GM19351 (cell line): Measurements from ENCODE around the gene ETHE1.

Source experiments
- ATAC-seq: cut with Tn5 transposase; IDR thresholded peaks from one replicate; pipeline ENCODE4 v1.9.1; 2021; ENCODE audit warnings: mild to moderate bottlenecking, moderate library complexity; ENCODE audit not compliant: unreplicated experiment

Gene ETHE1

DNA sequence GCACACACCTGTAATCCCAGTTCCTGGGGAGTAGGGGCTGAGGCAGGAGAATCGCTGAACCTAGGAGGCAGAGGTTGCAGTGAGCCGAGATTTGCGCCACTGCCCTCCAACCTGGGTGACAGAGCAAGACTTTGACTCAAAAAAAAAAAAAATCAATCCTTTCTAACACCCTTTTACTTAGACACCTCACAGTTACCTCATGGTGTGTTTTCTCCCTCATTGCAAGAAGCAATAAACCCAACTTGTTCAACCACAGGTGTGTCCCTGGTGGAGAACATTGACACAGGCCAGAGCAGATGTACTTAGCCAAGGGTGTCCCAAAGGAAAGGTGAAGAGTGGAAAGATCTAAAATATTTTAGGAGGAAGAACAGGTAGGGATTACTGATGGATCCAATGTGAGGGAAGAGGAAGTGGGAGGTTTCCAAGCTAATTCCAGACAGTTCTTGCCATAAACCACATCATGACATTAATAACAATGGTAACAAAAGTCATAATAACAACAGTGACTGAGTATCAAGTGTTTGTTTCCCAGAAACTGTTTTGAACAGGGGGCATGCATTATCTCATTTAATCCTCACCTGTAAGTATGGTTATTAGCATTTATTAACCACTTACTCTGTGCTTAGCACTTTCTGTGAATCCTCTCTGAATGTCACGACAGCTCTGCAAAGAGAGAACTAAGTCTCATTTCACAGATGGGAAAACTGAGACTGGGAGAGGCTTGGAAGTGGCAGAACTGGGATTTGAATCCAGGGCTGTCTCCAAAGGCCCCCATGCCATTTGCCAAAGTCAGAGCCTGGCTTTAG, 58.4 kb downstream of the ETHE1 start:
- no peak for ATAC-seq

DNA sequence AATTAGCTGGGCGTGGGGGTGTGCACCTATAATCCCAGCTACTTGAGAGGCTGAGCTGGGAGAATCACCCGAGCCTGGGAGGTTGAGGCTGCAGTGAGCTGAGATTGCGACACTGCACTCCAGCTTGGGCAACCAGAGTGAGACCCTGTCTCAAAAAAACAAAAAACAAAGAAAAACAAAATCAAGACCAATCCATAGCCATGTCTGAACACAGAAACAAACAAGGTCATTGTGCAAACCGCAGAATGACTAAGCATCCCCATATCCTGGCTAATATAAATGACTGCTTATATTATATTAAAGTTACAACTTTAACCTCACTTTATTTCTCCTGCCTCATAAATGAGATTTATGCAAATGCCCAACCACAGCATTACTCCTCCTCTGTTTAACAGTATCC, 59.3 kb downstream of the ETHE1 start:
- ATAC-seq = no peak

- ATAC-seq = no peak
These were observed 59.7 kb downstream of the ETHE1 start for GRCh38 chr19:43467276-43467675.

GRCh38 chr19:43466793-43467192, 60.2 kb downstream of the ETHE1 start:
- ATAC-seq = no peak

- no peak for ATAC-seq
These were observed 61.4 kb downstream of the ETHE1 start, which contains the start of gene LYPD3 for GRCh38 chr19:43465468-43466120. LYPD3 (minus strand) TSS chr19:43465608; CDS start chr19:43465571, 37 bp downstream.

DNA sequence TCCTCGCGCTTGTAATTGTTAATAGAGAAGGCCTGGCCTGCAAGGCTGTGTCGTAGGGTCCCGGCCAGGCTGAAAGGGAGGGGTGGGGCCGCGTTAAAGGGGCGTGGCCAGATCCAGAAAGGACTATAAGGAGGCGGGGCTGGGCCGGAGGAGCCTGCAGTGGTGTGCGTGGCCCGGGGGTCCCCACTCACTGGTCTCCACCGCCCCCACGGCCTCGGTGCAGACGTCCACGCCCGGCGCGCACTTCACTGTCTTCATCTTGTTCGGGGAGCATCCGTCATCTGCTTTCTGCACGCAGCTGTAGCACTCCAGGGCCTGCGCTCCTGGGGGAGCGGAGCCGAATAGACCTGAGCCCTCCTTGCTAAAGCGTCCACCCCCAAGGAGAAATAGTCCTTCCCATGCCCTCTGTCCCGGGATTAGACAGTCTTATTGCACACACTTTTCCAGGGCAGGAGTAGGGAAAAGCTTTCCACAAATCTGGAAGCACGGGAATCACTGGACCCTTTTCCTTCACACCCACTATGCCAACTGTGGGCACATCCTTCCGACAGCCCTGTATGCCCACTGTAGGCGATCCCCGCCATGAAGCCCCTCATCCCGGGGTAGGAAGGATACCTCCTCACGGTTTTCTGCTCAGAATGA, 62.7 kb downstream of the ETHE1 start:
- ATAC-seq = peak; percentile 40

GRCh38 chr19:43463381-43464133, 63.4 kb downstream of the ETHE1 start:
- ATAC-seq = peak; percentile 83

DNA sequence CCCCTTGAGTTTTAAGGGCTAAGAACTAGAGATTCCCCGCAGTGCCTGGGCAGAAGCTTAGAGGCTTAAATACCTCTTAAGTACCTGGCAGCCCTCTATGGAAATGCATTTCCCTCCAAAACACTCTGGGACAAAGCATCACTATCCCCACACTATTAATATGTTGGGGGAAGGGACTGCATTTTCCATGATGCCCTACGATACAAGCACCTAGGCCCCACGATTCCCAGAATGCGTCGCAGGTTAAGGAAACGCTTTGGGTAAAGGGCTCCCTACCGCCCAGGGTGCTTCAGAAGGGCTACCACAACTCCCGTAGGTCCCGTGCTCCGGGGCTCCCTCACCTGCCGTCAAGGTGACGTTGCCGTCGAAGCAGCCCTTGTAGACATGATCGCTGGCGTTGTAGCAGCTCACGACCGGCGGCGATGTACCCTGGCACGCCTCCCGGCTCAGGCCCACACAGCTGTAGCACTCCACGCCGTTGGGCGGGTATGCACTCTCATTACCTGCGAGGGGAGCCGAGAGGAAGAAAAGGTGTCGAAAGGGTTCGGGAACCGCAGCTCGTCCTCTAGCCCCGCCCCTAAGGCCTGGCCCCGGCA, 64.1 kb downstream of the ETHE1 start:
- ATAC-seq = no peak

DNA sequence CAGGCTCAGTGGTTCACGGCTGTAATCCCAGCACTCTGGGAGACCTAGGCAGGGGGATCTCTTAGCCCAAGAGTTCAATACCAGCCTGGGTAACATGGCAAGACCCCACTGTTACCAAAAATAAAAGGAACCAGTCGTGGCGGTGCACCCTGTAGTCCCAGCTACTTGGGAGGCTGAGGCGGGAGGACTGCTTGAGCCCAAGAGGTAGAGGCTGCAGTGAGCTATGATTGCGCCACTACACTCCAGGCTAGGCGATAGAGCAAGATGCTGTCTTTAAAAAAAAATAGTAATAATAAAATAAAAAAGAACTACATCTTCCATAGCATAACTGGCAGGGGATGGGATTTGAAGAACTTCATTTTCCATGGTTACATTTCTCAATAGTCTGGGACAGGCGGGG, 64.6 kb downstream of the ETHE1 start:
- no peak for ATAC-seq

DNA sequence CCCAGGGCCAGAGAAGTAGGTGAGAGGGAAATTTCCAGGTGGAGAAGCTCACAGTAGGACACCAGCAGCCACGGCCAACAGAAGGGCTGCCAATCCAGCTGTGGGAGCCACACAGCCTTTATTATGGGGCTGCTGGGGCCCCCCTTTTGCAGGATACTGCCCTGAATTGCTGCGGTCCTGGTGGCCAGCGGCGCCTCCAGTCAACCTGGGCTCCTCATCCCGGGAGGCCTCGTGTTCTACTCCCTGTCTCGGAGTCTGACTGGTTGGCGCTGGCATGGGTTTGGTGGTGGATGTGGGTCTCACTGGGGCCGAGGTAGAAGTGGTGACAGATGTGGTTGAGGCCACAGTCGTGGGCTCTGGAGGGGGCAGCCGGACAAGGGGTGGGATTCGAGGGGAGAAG, 65.7 kb downstream of the ETHE1 start:
- no peak for ATAC-seq

DNA sequence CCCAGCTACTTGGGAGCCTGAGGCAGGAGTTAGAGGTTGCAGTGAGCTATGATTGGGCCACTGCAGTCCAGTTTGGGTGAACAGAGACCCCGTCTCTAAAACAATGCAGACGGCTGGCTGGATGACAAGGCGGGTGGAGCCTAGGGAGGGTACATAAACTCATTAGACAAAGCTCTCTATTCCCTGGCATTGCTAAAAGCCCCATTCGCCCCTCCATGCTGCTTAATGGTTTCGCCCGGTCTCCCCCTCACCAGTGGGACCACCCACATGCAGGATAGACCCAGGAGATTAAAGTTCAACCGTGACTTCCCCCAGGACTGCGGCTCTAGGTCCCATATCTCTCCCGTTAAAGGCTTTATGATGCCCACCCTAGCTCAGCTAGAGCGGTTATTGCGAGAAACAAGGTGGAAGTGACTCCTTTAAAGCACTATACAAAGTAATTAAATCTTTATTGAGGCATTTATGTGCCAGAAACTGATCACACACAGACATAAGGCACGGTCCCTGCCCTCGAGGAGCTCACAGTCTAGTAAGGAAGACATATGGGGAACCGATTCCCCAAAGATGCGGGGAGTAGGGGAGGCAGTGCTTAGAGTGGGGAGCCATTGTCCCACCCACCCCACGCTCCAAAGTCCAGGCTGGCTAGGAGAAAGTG, 66.5 kb downstream of the ETHE1 start:
- ATAC-seq = no peak

DNA sequence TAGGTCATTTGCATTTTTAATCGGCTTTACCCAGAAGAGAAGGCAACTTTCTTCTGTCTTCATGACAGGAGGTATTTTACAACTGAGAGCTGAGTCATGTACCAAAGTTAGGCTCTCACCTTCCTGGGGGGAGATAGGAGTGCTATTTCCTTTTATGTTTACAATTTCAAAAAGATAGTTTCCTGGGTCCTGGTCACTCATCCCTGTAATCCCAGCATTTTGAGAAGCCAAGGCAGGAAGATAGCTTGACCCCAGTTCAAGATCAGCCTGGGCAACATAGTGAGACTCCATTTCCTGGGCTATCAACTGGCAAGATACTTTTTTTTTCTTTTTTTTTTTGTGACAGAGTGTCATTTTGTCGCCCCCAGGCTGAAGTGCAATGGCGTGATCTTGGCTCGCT, 69.2 kb downstream of the ETHE1 start:
- no peak for ATAC-seq
